ENCODE measurements around the gene NUFIP1.

DNA sequence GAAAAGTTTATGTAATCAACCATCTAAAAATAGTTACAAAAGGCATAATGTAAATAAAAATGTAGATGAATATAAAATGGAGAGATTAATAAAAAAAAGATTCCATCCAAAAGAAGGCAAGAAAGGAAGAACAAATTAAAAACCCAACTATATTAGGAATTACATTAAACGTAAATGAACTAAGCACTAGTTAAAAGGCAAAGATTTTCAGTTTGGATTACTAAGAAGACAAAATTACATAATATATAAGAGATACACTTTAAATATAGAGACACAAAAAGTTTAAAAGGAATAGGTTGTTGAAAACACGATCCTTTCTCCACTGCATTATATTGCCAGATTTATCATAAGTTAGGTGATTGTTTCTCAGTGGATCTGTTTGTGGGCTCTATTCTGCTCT, 27.3 kb downstream of the NUFIP1 start:
- TF ChIP-seq, protein P1, sequence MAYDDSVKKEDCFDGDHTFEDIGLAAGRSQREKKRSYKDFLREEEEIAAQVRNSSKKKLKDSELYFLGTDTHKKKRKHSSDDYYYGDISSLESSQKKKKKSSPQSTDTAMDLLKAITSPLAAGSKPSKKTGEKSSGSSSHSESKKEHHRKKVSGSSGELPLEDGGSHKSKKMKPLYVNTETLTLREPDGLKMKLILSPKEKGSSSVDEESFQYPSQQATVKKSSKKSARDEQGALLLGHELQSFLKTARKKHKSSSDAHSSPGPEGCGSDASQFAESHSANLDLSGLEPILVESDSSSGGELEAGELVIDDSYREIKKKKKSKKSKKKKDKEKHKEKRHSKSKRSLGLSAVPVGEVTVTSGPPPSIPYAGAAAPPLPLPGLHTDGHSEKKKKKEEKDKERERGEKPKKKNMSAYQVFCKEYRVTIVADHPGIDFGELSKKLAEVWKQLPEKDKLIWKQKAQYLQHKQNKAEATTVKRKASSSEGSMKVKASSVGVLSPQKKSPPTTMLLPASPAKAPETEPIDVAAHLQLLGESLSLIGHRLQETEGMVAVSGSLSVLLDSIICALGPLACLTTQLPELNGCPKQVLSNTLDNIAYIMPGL (CRISPR knock-in tag; IDR thresholded peaks at IDR 0.05), result no peak
- TF ChIP-seq, protein P2, sequence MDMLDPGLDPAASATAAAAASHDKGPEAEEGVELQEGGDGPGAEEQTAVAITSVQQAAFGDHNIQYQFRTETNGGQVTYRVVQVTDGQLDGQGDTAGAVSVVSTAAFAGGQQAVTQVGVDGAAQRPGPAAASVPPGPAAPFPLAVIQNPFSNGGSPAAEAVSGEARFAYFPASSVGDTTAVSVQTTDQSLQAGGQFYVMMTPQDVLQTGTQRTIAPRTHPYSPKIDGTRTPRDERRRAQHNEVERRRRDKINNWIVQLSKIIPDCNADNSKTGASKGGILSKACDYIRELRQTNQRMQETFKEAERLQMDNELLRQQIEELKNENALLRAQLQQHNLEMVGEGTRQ (CRISPR knock-in tag; IDR thresholded peaks at IDR 0.05), result no peak
- TF ChIP-seq, protein P3, sequence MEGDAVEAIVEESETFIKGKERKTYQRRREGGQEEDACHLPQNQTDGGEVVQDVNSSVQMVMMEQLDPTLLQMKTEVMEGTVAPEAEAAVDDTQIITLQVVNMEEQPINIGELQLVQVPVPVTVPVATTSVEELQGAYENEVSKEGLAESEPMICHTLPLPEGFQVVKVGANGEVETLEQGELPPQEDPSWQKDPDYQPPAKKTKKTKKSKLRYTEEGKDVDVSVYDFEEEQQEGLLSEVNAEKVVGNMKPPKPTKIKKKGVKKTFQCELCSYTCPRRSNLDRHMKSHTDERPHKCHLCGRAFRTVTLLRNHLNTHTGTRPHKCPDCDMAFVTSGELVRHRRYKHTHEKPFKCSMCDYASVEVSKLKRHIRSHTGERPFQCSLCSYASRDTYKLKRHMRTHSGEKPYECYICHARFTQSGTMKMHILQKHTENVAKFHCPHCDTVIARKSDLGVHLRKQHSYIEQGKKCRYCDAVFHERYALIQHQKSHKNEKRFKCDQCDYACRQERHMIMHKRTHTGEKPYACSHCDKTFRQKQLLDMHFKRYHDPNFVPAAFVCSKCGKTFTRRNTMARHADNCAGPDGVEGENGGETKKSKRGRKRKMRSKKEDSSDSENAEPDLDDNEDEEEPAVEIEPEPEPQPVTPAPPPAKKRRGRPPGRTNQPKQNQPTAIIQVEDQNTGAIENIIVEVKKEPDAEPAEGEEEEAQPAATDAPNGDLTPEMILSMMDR (IDR thresholded peaks at IDR 0.05), result no peak

All from WTC11 (cell line).